Neural progenitor cell (in vitro differentiated cells): Measurements from ENCODE around the gene DGUOK. TPM values are rescaled to one million over a fixed set of nuclear protein-coding genes. Genes with fewer than 3 reads are reported as not detected.
A peak's percentile ranks its signal among the peaks of the same experiment; 100 is the strongest.

Source experiments
- DNase-seq: peaks from one replicate; pipeline ENCODE4 v3.0.0-alpha.2; 2016; ENCODE audit warnings: low spot score
- H2AFZ ChIP-seq: fragments of 200-600 bp; sonication (generic); replicated peaks from 2 replicates; pipeline ENCODE4 v1.6.1; 2016; ENCODE audit warnings: antibody characterized with exemption
- H3F3A ChIP-seq: fragments of 200-600 bp; sonication (generic); 2 replicates; pipeline ENCODE4 v1.6.1; 2016; ENCODE audit warnings: antibody characterized with exemption, low read depth
- H3K27ac ChIP-seq: fragments of 200-600 bp; sonication (generic); 2 replicates; pipeline ENCODE4 v1.5.1; 2016; ENCODE audit warnings: mild to moderate bottlenecking
- H3K27me3 ChIP-seq: fragments of 200-600 bp; sonication (generic); 2 replicates; pipeline ENCODE4 v1.6.1; 2016; ENCODE audit warnings: mild to moderate bottlenecking, moderate library complexity
- H3K36me3 ChIP-seq: fragments of 200-600 bp; sonication (generic); 2 replicates; pipeline ENCODE4 v1.5.1; 2016
- H3K4me1 ChIP-seq: fragments of 200-600 bp; sonication (generic); 2 replicates; pipeline ENCODE4 v1.6.1; 2016; ENCODE audit warnings: mixed run types
- H3K4me2 ChIP-seq: fragments of 200-600 bp; sonication (generic); 2 replicates; pipeline ENCODE4 v1.6.1; 2016
- H3K4me3 ChIP-seq: fragments of 200-600 bp; sonication (generic); 2 replicates; pipeline ENCODE4 v1.5.1; 2016
- H3K79me2 ChIP-seq: fragments of 200-600 bp; sonication (generic); 2 replicates; pipeline ENCODE4 v1.6.1; 2016; ENCODE audit warnings: low read depth
- H3K9ac ChIP-seq: fragments of 200-600 bp; sonication (generic); 2 replicates; pipeline ENCODE4 v1.6.1; 2016
- H3K9me3 ChIP-seq: fragments of 200-600 bp; sonication (generic); 2 replicates; pipeline ENCODE4 v1.5.1; 2016; ENCODE audit warnings: low read depth
- H4K20me1 ChIP-seq: fragments of 200-600 bp; sonication (generic); 2 replicates; pipeline ENCODE4 v1.6.1; 2016; ENCODE audit warnings: low read depth
- H3K27ac Mint-ChIP-seq: 3 replicates; pipeline ENCODE4 v1.8.0; 2021; ENCODE audit warnings: mixed read lengths
- H3K27me3 Mint-ChIP-seq: 2 replicates; pipeline ENCODE4 v1.8.0; 2022; ENCODE audit warnings: low read depth, mild to moderate bottlenecking, inconsistent platforms, moderate library complexity, mixed read lengths; ENCODE audit not compliant: insufficient read depth
- H3K36me3 Mint-ChIP-seq: 3 replicates; pipeline ENCODE4 v1.8.0; 2021; ENCODE audit warnings: mixed read lengths
- H3K4me1 Mint-ChIP-seq: 3 replicates; pipeline ENCODE4 v1.8.0; 2021; ENCODE audit warnings: mixed read lengths
- H3K4me3 Mint-ChIP-seq: 3 replicates; pipeline ENCODE4 v1.8.0; 2021; ENCODE audit warnings: mild to moderate bottlenecking, moderate library complexity, mixed read lengths
- H3K9me3 Mint-ChIP-seq: 3 replicates; pipeline ENCODE4 v1.8.0; 2020; ENCODE audit warnings: mixed read lengths
- CTCF ChIP-seq: fragments of 200-600 bp; sonication (generic); IDR thresholded peaks from 2 replicates; pipeline ENCODE4 v1.5.1; 2017; ENCODE audit warnings: antibody characterized with exemption, mild to moderate bottlenecking
- EZH2 ChIP-seq: fragments of 200-600 bp; sonication (generic); IDR thresholded peaks from 2 replicates; pipeline ENCODE4 v1.6.1; 2017; ENCODE audit warnings: antibody characterized with exemption, mild to moderate bottlenecking, moderate library complexity
- EZH2phosphoT487 ChIP-seq: fragments of 200-600 bp; sonication (generic); IDR thresholded peaks from 2 replicates; pipeline ENCODE4 v1.6.1; 2017; ENCODE audit warnings: antibody characterized with exemption
- small RNA-seq: library from RNA; depleted of rRNA; stranded (forward); fragments of <200 nt; gene quantifications from one replicate; pipeline ENCODE3, GENCODE V24; 2015
- total RNA-seq: library from RNA; depleted of rRNA; stranded (reverse); fragments of >200 nt; gene quantifications from 2 replicates; pipeline ENCODE4 v1.2.3, GENCODE V29; 2015; ENCODE audit warnings: low replicate concordance

The DGUOK gene
- total RNA-seq, 1 donor from 2014 or later: 79.0 TPM

- Histone ChIP-seq H3K4me3 (no peak overlapping the region), H3K27ac (no peak overlapping the region), H3K4me1 (peaks cover 36% of the 10 kb centered on the region), H3K36me3 (no peaks in the 10 kb centered on the region), H3K27me3 (peaks cover 59% of the 10 kb centered on the region), H3K4me2 (no peak overlapping the region), H3K79me2 (peaks cover 37% of the 10 kb centered on the region), H4K20me1 (peaks cover 91% of the 10 kb centered on the region), H2AFZ (no peak overlapping the region), H3F3A (peaks cover 32% of the 10 kb centered on the region), H3K9me3 (no peaks in the 10 kb centered on the region), H3K9ac (no peak overlapping the region)
- peaks cover 13% of the 10 kb centered on the region for H3K27me3 Mint-ChIP-seq
- DNase-seq: no peak
- no peak for TF ChIP-seq CTCF
- no peak for TF ChIP-seq EZH2phosphoT487
- TF ChIP-seq EZH2: no peak
- no peaks in the 10 kb centered on the region for H3K9me3 Mint-ChIP-seq
- H3K4me3 Mint-ChIP-seq: peak overlapping the region; percentile 57
- peak overlapping the region; percentile 89 for H3K27ac Mint-ChIP-seq
- peaks cover 81% of the 10 kb centered on the region for H3K4me1 Mint-ChIP-seq
- H3K36me3 Mint-ChIP-seq: peaks cover 6% of the 10 kb centered on the region
Observed at GRCh38 chr2:74006459-74006858, 79.8 kb downstream of the DGUOK start.

- no peaks in the 10 kb centered on the region for H3K9me3 Mint-ChIP-seq
- peaks cover 42% of the 10 kb centered on the region for H3K79me2 ChIP-seq
- DNase-seq: no peak
- TF ChIP-seq CTCF (no peak), EZH2phosphoT487 (no peak), EZH2 (no peak)
- no peak overlapping the region for H3K27ac ChIP-seq
- H3K27me3 Mint-ChIP-seq: peaks cover 13% of the 10 kb centered on the region
- H4K20me1 ChIP-seq: peaks cover 90% of the 10 kb centered on the region
- no peak overlapping the region for H3K4me2 ChIP-seq
- H3K4me1 Mint-ChIP-seq: peaks cover 74% of the 10 kb centered on the region
- H3K4me3 Mint-ChIP-seq: no peak overlapping the region
- no peaks in the 10 kb centered on the region for H3K9me3 ChIP-seq
- no peak overlapping the region for H3K9ac ChIP-seq
- H3K27me3 ChIP-seq: peaks cover 59% of the 10 kb centered on the region
- peaks cover 29% of the 10 kb centered on the region for H3K4me1 ChIP-seq
- H3F3A ChIP-seq: peaks cover 25% of the 10 kb centered on the region
- peak overlapping the region; percentile 14 for H3K27ac Mint-ChIP-seq
- H3K4me3 ChIP-seq: no peak overlapping the region
- peaks cover 6% of the 10 kb centered on the region for H3K36me3 Mint-ChIP-seq
- no peak overlapping the region for H2AFZ ChIP-seq
- no peaks in the 10 kb centered on the region for H3K36me3 ChIP-seq
Observed at GRCh38 chr2:74007121-74007520, 80.4 kb downstream of the DGUOK start.

GRCh38 chr2:74007711-74008110 is 81.0 kb downstream of the DGUOK start:
- Histone ChIP-seq H4K20me1 (peaks cover 95% of the 10 kb centered on the region), H3K4me2 (no peak overlapping the region), H3K9ac (no peak overlapping the region), H3K4me1 (peaks cover 28% of the 10 kb centered on the region), H3K27ac (no peak overlapping the region), H3K4me3 (no peak overlapping the region), H3K9me3 (no peaks in the 10 kb centered on the region), H3K36me3 (no peaks in the 10 kb centered on the region), H2AFZ (no peak overlapping the region), H3K27me3 (peaks cover 59% of the 10 kb centered on the region), H3K79me2 (peaks cover 48% of the 10 kb centered on the region), H3F3A (peaks cover 24% of the 10 kb centered on the region)
- DNase-seq: no peak
- peaks cover 9% of the 10 kb centered on the region for H3K36me3 Mint-ChIP-seq
- TF ChIP-seq CTCF: no peak
- TF ChIP-seq EZH2: no peak
- no peak for TF ChIP-seq EZH2phosphoT487
- peak overlapping the region; percentile 35 for H3K4me3 Mint-ChIP-seq
- H3K4me1 Mint-ChIP-seq: peaks cover 74% of the 10 kb centered on the region
- peak overlapping the region; percentile 14 for H3K27ac Mint-ChIP-seq
- H3K27me3 Mint-ChIP-seq: peaks cover 13% of the 10 kb centered on the region
- no peaks in the 10 kb centered on the region for H3K9me3 Mint-ChIP-seq

Small RNA genes lying within 50 kb of the gene (small RNA-seq; reads per million reads assigned to genes)
- not detected for gene AC110801.1
- not detected for gene RNA5SP97

Other genes with a start within 250 kb of the DGUOK start
- gene TPRKB, start 189.5 kb upstream of the DGUOK start, total RNA-seq: 96.8 and 157 TPM in 2 replicates
- 29.5 and 43.5 TPM in 2 replicates for gene DUSP11, start 146.8 kb upstream of the DGUOK start, total RNA-seq
- gene C2orf78, start 142.7 kb upstream of the DGUOK start, total RNA-seq: 0.06 and 0.21 TPM in 2 replicates
- gene STAMBP, start 97.9 kb upstream of the DGUOK start, total RNA-seq: 34.0 and 77.3 TPM in 2 replicates
- 0.19 and 0.32 TPM in 2 replicates for gene ACTG2, start 33.9 kb upstream of the DGUOK start, total RNA-seq
- 6.2 and 9.1 TPM in 2 replicates for gene TET3, start 58.0 kb downstream of the DGUOK start, total RNA-seq
- gene BOLA3, start 221.0 kb downstream of the DGUOK start, total RNA-seq: 56.2 and 76.5 TPM in 2 replicates